MM.1S (cell line): Measurements from ENCODE around the gene SETBP1.

Experiments
- DNase-seq: peaks from one replicate; pipeline ENCODE4 v3.0.0-alpha.2; 2015
- H2AFZ ChIP-seq: fragments of 300-600 bp; sonication (generic); 2 replicates; pipeline ENCODE4 v1.6.0; 2016; ENCODE audit warnings: antibody characterized with exemption, low read length
- H3F3A ChIP-seq: fragments of 300-600 bp; sonication (generic); 2 replicates; pipeline ENCODE4 v1.6.1; 2016; ENCODE audit warnings: mild to moderate bottlenecking, antibody characterized with exemption, low read length, moderate library complexity, mixed read lengths; ENCODE audit not compliant: insufficient read depth
- H3K27ac ChIP-seq: fragments of 300-600 bp; sonication (generic); 2 replicates; pipeline ENCODE4 v1.5.1; 2016; ENCODE audit warnings: mild to moderate bottlenecking, low read length
- H3K27me3 ChIP-seq: fragments of 300-600 bp; sonication (generic); replicated peaks from 2 replicates; pipeline ENCODE4 v1.6.0; 2016; ENCODE audit warnings: low read length; ENCODE audit not compliant: insufficient read depth
- H3K36me3 ChIP-seq: fragments of 300-600 bp; sonication (generic); replicated peaks from 2 replicates; pipeline ENCODE4 v1.6.1; 2016; ENCODE audit warnings: mild to moderate bottlenecking, low read length, mixed read lengths; ENCODE audit not compliant: insufficient read depth
- H3K4me1 ChIP-seq: fragments of 300-600 bp; sonication (generic); 2 replicates; pipeline ENCODE4 v1.6.1; 2016; ENCODE audit warnings: low read length, mixed read lengths
- H3K4me2 ChIP-seq: fragments of 300-600 bp; sonication (generic); 2 replicates; pipeline ENCODE4 v1.6.0; 2016; ENCODE audit warnings: low read depth, low read length
- H3K4me3 ChIP-seq: fragments of 300-600 bp; sonication (generic); 2 replicates; pipeline ENCODE4 v1.5.1; 2016; ENCODE audit warnings: low read length, mixed read lengths
- H3K79me2 ChIP-seq: fragments of 300-600 bp; sonication (generic); 2 replicates; pipeline ENCODE4 v1.6.1; 2016; ENCODE audit warnings: mixed run types, low read length, mixed read lengths
- H3K9ac ChIP-seq: fragments of 300-600 bp; sonication (generic); 2 replicates; pipeline ENCODE4 v1.6.1; 2016; ENCODE audit warnings: low read length, mixed read lengths
- H3K9me2 ChIP-seq: fragments of 300-600 bp; sonication (generic); replicated peaks from 2 replicates; pipeline ENCODE4 v1.6.1; 2016; ENCODE audit warnings: mild to moderate bottlenecking, low read length, mixed read lengths; ENCODE audit not compliant: insufficient read depth
- H3K9me3 ChIP-seq: fragments of 300-600 bp; sonication (generic); replicated peaks from 2 replicates; pipeline ENCODE4 v1.6.1; 2016; ENCODE audit warnings: mild to moderate bottlenecking, low read length, mixed read lengths; ENCODE audit not compliant: insufficient read depth
- H4K20me1 ChIP-seq: fragments of 300-600 bp; sonication (generic); 2 replicates; pipeline ENCODE4 v1.6.1; 2016; ENCODE audit warnings: mild to moderate bottlenecking, low read length, moderate library complexity, mixed read lengths; ENCODE audit not compliant: insufficient read depth
- EZH2 ChIP-seq: fragments of 300-600 bp; sonication (generic); optimal IDR thresholded peaks from 2 replicates; pipeline ENCODE3; 2017; ENCODE audit warnings: low read depth, mild to moderate bottlenecking, antibody characterized with exemption, low read length, mixed read lengths
- EZH2phosphoT487 ChIP-seq: fragments of 300-600 bp; sonication (generic); IDR thresholded peaks from 2 replicates; pipeline ENCODE4 v1.6.1; 2018; ENCODE audit warnings: antibody characterized with exemption, low read length
- TF ChIP-seq, protein P1 (sequence below): fragments of 300-600 bp; sonication (generic); IDR thresholded peaks from 2 replicates; pipeline ENCODE4 v1.5.1; 2016; ENCODE audit warnings: antibody characterized with exemption, low read length, mixed read lengths

The SETBP1 gene

DNA sequence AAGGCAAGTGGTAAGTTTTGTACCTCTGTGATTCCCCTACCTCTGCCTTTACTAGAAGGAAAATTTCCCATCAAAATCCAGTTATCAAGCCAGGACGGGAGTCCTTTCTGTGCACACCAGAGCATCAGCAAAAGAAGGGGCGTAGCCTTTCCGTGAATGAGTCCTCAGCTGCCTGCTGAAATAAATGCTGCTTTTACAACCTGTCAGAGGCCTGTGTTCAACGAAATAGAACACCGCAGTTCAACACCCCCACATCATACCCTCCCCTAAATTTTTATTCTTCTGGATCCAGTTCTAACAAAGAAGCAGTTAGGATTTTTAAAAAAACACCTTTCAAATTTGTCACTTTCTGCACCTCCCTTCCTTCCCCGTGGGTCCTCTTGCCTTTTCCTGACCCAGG is 135.8 kb downstream of the SETBP1 start:
- H3K27ac ChIP-seq, result no peak overlapping the region
- TF ChIP-seq EZH2, result no peak
- TF ChIP-seq EZH2phosphoT487, result no peak
- TF ChIP-seq, protein P1, sequence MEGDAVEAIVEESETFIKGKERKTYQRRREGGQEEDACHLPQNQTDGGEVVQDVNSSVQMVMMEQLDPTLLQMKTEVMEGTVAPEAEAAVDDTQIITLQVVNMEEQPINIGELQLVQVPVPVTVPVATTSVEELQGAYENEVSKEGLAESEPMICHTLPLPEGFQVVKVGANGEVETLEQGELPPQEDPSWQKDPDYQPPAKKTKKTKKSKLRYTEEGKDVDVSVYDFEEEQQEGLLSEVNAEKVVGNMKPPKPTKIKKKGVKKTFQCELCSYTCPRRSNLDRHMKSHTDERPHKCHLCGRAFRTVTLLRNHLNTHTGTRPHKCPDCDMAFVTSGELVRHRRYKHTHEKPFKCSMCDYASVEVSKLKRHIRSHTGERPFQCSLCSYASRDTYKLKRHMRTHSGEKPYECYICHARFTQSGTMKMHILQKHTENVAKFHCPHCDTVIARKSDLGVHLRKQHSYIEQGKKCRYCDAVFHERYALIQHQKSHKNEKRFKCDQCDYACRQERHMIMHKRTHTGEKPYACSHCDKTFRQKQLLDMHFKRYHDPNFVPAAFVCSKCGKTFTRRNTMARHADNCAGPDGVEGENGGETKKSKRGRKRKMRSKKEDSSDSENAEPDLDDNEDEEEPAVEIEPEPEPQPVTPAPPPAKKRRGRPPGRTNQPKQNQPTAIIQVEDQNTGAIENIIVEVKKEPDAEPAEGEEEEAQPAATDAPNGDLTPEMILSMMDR, result no peak
- no peaks in the 10 kb centered on the region for H4K20me1 ChIP-seq
- no peaks in the 10 kb centered on the region for H3K9me2 ChIP-seq
- no peak overlapping the region for H2AFZ ChIP-seq
- H3K4me1 ChIP-seq, result no peaks in the 10 kb centered on the region
- no peaks in the 10 kb centered on the region for H3K27me3 ChIP-seq
- H3K36me3 ChIP-seq, result no peaks in the 10 kb centered on the region; the same call in 1 of the 2 replicates
- no peak overlapping the region for H3K4me2 ChIP-seq
- no peak for DNase-seq
- H3K79me2 ChIP-seq, result peaks cover 96% of the 10 kb centered on the region
- H3F3A ChIP-seq, result no peaks in the 10 kb centered on the region
- H3K9me3 ChIP-seq, result no peaks in the 10 kb centered on the region
- H3K4me3 ChIP-seq, result no peak overlapping the region
- H3K9ac ChIP-seq, result no peak overlapping the region

DNA sequence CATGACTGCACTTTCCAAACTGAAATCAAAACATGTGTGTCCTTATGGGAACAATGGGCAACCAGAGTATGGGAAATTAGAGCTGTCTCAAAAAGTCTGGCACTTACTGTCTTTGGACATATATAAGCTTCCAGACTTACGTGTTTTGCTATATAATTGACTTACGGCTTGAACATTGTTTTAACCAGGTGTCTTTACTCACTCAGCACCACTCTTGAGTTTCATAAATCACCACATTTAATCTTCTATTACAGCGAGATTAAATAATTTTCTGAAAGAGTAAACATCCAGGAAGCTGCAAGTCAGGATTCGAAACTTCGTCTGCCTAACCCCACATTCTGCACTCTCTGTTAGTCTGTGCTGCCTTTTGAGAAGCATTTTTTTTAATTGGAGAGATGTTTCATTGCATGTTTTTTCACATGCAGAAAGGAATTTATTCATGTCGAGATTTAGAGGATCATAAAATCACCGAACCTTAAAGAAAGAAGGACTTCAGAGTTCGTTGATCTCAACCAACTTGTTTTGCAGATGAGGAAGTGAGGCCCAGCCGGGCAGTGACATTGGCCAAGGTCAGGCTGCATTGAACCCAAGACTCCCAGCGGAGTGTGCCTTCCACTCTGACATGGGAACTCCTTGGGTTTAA is 137.3 kb downstream of the SETBP1 start:
- Histone ChIP-seq H2AFZ (no peak overlapping the region), H3K27ac (no peak overlapping the region), H3K9me2 (no peaks in the 10 kb centered on the region), H3F3A (no peaks in the 10 kb centered on the region), H3K9ac (no peak overlapping the region), H3K4me1 (0 out of 2 replicates have a peak, but pooled peaks cover 2% of the 10 kb centered on the region), H3K9me3 (no peaks in the 10 kb centered on the region), H3K27me3 (no peaks in the 10 kb centered on the region), H4K20me1 (no peaks in the 10 kb centered on the region), H3K4me2 (no peak overlapping the region), H3K4me3 (no peak overlapping the region), H3K36me3 (no peaks in the 10 kb centered on the region; the same call in 1 of the 2 replicates), H3K79me2 (peaks cover 95% of the 10 kb centered on the region)
- no peak for DNase-seq
- TF ChIP-seq EZH2phosphoT487 (no peak), EZH2 (no peak)
- TF ChIP-seq, protein P1, result no peak

DNA sequence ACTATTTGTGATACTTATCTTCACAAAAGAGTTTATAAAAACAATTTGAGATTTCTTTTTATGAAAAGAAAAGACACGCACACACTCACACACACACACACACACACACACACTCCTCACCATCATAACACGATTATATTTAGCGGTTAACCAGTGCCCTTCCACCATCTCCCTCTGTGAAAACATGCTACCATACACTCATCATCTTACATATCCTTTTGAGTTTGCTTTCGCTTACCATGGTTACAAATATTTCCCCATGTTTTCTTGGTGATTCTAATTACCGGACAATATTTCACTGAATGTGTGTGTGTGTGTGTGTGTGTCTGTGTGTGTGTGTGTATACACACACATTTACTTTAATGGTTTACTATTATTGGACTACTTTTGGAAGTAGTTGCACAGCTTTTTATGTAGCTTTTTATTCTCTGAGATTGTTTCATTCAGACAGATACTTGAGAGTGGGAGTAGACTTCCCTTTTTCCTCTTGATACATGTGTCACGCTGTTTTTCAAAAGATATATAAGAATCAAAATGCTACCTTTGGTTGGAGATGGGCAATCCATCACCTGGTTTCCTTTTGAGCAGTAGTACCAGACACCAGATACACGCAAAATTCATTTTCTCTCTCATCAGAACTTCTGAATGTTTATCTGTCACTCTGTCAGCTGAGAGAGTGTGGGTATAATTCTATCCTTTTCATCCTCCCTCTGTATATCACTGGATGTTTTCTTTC is 138.1 kb downstream of the SETBP1 start:
- Histone ChIP-seq H3F3A (no peaks in the 10 kb centered on the region), H3K9ac (no peak overlapping the region), H3K9me3 (no peaks in the 10 kb centered on the region), H3K4me3 (no peak overlapping the region), H3K79me2 (peaks cover 95% of the 10 kb centered on the region), H3K27ac (no peak overlapping the region), H4K20me1 (no peaks in the 10 kb centered on the region), H3K27me3 (no peaks in the 10 kb centered on the region), H3K4me2 (no peak overlapping the region), H3K36me3 (no peaks in the 10 kb centered on the region; the same call in 1 of the 2 replicates), H3K9me2 (no peaks in the 10 kb centered on the region), H3K4me1 (peaks cover 11% of the 10 kb centered on the region), H2AFZ (no peak overlapping the region)
- no peak for DNase-seq
- no peak for TF ChIP-seq EZH2phosphoT487
- TF ChIP-seq EZH2, result no peak
- TF ChIP-seq, protein P1, result no peak
